D721Med (cell line): Measurements from ENCODE around the gene DOCK4.

Experiments
- DNase-seq: peaks from one replicate; pipeline ENCODE4 v3.0.0; 2011; ENCODE audit warnings: low spot score; ENCODE audit not compliant: insufficient read length
- FAIRE-seq: peaks from 2 replicates; lab custom pipeline; 2011; peaks lifted over from hg19 to GRCh38; lab: Jason Lieb, UNC
- TF ChIP-seq, protein P1 (sequence below): IDR thresholded peaks from 2 replicates; pipeline ENCODE4 v1.5.1; 2012; ENCODE audit warnings: mild to moderate bottlenecking, control low read depth; ENCODE audit not compliant: insufficient read depth; ENCODE audit errors: missing control alignments

Gene DOCK4

GRCh38 chr7:111951052-111951451, 255.1 kb downstream of the DOCK4 start:
- DNase-seq (no peak), FAIRE-seq (no peak)
- TF ChIP-seq, protein P1, sequence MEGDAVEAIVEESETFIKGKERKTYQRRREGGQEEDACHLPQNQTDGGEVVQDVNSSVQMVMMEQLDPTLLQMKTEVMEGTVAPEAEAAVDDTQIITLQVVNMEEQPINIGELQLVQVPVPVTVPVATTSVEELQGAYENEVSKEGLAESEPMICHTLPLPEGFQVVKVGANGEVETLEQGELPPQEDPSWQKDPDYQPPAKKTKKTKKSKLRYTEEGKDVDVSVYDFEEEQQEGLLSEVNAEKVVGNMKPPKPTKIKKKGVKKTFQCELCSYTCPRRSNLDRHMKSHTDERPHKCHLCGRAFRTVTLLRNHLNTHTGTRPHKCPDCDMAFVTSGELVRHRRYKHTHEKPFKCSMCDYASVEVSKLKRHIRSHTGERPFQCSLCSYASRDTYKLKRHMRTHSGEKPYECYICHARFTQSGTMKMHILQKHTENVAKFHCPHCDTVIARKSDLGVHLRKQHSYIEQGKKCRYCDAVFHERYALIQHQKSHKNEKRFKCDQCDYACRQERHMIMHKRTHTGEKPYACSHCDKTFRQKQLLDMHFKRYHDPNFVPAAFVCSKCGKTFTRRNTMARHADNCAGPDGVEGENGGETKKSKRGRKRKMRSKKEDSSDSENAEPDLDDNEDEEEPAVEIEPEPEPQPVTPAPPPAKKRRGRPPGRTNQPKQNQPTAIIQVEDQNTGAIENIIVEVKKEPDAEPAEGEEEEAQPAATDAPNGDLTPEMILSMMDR: no peak

DNA sequence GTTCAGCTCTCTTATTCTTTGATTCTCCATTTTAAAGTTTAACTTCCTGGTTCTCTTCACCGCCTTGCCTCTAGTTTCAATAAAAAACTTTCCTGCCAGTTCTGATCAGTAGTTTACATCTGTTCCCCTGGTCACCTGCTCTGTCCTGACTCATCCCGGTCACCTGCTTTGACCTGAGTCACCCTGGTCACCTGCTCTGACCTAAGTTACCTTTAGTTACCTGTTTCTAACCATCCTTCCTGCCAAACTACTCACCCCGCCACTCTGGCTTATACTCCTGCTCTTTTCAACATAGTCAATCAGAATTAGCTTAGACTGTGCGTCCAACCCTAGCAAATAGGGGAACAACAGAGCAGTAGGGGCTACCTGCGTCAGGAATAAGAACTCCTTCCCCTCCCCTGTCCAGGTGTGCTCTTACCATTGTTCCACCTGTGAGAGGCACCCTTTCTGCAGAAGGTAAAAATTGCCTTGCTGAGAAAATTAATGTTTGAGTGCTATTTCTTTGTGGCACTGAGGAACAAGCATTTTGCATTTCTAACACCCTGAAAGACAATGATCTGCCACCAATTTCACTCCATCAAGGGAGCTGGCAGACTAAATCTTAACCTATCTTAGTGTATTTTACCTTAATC, 263.6 kb downstream of the DOCK4 start:
- TF ChIP-seq, protein P1: no peak
- DNase-seq (no peak), FAIRE-seq (no peak)

- TF ChIP-seq, protein P1: no peak
- DNase-seq (no peak), FAIRE-seq (no peak)
These were observed 269.0 kb downstream of the DOCK4 start for GRCh38 chr7:111937163-111937562.

DNA sequence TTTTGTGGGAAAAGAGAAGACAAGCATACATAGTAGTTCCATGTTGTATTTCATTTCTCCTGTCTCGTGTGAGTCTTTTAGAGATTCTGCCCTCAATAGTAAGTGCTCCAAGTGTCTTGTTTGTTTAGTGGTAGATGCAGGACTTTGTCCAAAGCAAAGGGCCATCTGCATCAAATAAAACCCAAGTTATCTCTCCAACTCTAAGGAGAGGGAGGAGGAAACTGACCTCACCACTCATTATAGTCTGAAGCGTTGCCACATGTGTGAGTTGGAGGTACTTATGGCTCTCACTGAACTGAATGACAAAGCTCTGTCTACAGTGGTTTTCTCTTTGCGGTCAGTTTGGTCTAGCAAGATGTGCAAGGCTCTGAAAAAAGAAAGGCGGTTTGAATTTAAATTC, 272.6 kb downstream of the DOCK4 start:
- no peak for FAIRE-seq
- no peak for DNase-seq
- TF ChIP-seq, protein P1: no peak

- DNase-seq: no peak
- no peak for FAIRE-seq
- TF ChIP-seq, protein P1: no peak
These were observed 274.2 kb downstream of the DOCK4 start for GRCh38 chr7:111931958-111932357.

DNA sequence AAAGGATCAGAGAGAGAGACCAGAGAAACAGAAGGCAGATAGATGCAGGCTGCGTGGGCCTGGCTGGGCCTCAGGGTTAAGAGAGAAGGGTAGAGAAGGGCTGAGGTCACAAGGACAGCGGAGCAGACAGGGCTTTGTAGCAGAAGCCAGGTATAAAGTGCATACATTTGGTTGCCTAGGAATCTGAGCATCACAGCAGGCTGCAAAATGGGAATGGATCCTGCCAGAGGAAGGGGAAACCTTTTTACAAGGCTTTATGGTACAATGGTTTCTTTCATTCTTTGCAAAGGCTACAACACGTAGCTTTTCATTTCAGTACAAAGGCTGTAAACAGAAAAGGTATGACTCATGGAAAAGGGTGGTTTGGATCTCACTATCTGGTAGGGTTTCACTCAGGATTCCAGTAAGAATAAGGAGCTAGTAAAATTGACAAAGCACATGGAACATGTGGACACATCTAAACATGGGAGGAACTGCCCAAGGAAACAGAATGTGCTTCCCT, 275.1 kb downstream of the DOCK4 start:
- FAIRE-seq (no peak), DNase-seq (no peak)
- TF ChIP-seq, protein P1: no peak

GRCh38 chr7:111929264-111929663, 276.9 kb downstream of the DOCK4 start:
- DNase-seq (no peak), FAIRE-seq (no peak)
- TF ChIP-seq, protein P1: no peak
